HG02938 (cell line): ENCODE results near the gene USP37.
A peak's percentile ranks its signal among the peaks of the same experiment; 100 is the strongest.
"Not testable (repeated sequence)": the region's sequence is repeated elsewhere in the genome, so short reads cannot be mapped to it uniquely, and the experiment has no call there.

Source experiments
- ATAC-seq: cut with Tn5 transposase; IDR thresholded peaks from one replicate; pipeline ENCODE4 v1.9.1; 2021; ENCODE audit warnings: mild to moderate bottlenecking, moderate library complexity; ENCODE audit not compliant: unreplicated experiment

Gene USP37

GRCh38 chr2:218554225-218554624 is 13.9 kb downstream of the USP37 start:
- ATAC-seq = not testable (repeated sequence)

GRCh38 chr2:218547978-218548377 is 20.2 kb downstream of the USP37 start:
- ATAC-seq = no peak

- no peak for ATAC-seq
Measured at GRCh38 chr2:218547511-218547910, 20.6 kb downstream of the USP37 start.

- no peak for ATAC-seq
Measured at GRCh38 chr2:218546012-218546411, 22.1 kb downstream of the USP37 start.

GRCh38 chr2:218540015-218540414 is 28.1 kb downstream of the USP37 start:
- no peak for ATAC-seq

GRCh38 chr2:218536804-218537494 is 31.2 kb downstream of the USP37 start:
- ATAC-seq = no peak

GRCh38 chr2:218529990-218530389 is 38.2 kb downstream of the USP37 start:
- no peak for ATAC-seq

GRCh38 chr2:218528409-218528808 is 39.7 kb downstream of the USP37 start:
- ATAC-seq = not testable (repeated sequence)

- no peak for ATAC-seq
Measured at GRCh38 chr2:218523651-218524050, 44.5 kb downstream of the USP37 start.

- ATAC-seq = no peak
Measured at GRCh38 chr2:218518876-218519275, 49.3 kb downstream of the USP37 start.

GRCh38 chr2:218517434-218518206 is 50.5 kb downstream of the USP37 start:
- ATAC-seq = peak; percentile 52

- no peak for ATAC-seq
Measured at GRCh38 chr2:218516614-218517013, 51.5 kb downstream of the USP37 start.

GRCh38 chr2:218513676-218514075 is 54.5 kb downstream of the USP37 start:
- no peak for ATAC-seq

GRCh38 chr2:218508299-218508698 is 59.9 kb downstream of the USP37 start:
- ATAC-seq = no peak

- no peak for ATAC-seq
Measured at GRCh38 chr2:218505754-218506371, 62.3 kb downstream of the USP37 start.

- ATAC-seq = no peak
Measured at GRCh38 chr2:218501665-218502064, 66.5 kb downstream of the USP37 start.

- ATAC-seq = no peak
Measured at GRCh38 chr2:218500501-218501060, 67.6 kb downstream of the USP37 start.

- ATAC-seq = no peak
Measured at GRCh38 chr2:218485986-218486667, 82.0 kb downstream of the USP37 start.

- no peak for ATAC-seq
Measured at GRCh38 chr2:218482651-218483050, 85.5 kb downstream of the USP37 start.

- ATAC-seq = no peak
Measured at GRCh38 chr2:218479595-218479994, 88.6 kb downstream of the USP37 start.

- ATAC-seq = no peak
Measured at GRCh38 chr2:218478544-218478943, 89.6 kb downstream of the USP37 start.
